Measurements from ENCODE around the gene ICE1.

DNA sequence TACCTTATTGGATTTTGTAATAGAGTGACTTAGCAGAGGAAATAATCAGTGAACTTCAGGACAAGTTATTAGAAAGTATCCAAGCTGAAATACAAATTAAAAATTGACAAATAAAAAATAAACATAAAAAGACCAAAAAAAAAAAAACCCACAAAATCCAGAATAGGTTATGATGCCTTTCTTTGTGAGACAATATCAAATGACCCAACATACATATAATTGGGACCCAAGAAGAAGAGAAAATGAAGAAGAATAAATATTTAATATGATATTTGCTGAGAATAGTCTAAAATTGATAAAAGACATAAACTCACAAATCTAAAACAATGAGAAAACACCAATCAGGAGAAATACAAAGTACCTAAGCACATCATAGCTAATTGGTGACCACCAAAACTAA lies 81.8 kb downstream of the ICE1 start:
- TF ChIP-seq, protein P1, sequence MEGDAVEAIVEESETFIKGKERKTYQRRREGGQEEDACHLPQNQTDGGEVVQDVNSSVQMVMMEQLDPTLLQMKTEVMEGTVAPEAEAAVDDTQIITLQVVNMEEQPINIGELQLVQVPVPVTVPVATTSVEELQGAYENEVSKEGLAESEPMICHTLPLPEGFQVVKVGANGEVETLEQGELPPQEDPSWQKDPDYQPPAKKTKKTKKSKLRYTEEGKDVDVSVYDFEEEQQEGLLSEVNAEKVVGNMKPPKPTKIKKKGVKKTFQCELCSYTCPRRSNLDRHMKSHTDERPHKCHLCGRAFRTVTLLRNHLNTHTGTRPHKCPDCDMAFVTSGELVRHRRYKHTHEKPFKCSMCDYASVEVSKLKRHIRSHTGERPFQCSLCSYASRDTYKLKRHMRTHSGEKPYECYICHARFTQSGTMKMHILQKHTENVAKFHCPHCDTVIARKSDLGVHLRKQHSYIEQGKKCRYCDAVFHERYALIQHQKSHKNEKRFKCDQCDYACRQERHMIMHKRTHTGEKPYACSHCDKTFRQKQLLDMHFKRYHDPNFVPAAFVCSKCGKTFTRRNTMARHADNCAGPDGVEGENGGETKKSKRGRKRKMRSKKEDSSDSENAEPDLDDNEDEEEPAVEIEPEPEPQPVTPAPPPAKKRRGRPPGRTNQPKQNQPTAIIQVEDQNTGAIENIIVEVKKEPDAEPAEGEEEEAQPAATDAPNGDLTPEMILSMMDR (IDR thresholded peaks at IDR 0.05), result no peak
- TF ChIP-seq POLR2A (IDR thresholded peaks at IDR 0.05) (no peak), POLR2AphosphoS5 (IDR thresholded peaks at IDR 0.05) (no peak)

Measured in transverse colon (tissue), 4 donors.